ENCODE measurements around the gene PLTP.

The PLTP gene

DNA sequence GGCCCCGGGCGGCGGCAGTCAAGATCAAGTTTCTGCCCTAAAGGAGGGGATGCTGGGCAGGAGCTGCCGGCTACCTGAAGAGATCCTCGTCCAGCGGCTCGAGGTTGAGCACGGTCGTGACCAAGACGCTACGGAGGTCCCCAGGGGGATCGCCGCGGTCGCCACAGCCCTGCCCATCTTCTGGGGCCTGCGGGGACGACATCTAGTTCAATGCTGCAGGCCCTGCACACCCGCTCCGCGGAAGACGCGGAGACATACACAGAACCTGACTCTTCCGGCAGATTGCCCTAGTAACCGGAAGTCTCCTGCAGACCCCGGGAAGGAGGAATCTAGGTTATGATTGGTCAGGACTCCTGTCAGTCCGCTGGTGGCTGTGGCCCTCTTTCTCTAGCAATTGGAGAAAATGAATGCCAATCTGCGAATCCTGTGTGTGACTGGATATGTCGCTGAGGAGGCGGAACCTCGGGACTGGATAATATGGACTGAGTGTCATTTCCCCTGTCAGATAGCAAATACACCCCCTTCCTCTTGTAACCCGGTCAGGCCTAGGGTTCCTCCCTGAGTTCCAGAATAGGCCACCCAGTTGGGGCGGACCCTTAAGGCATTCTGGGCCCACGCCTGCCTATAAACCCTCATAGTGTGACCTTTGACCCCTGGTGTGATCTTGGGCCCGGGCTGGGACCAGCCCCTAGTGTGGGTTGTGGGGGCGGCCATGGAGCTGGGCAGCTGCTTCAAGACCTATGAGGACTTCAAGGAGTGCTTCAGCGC is 54.7 kb downstream of the PLTP start, which contains the start of the genes ACOT8 and ZSWIM3:
TSS of gene ACOT8 (minus strand) at position 279 of the 768 bp plus-strand sequence. CDS start at position 202, 77 bp downstream.
TSS of gene ZSWIM3 (plus strand) at position 501 of the 768 bp plus-strand sequence. CDS start at position 713, 212 bp downstream.
- H3K27me3 ChIP-seq (ENCODE audit: control insufficient read depth, insufficient read depth, low read length), result no peaks in the 10 kb centered on the region
- H3K9me3 ChIP-seq (replicated peaks; ENCODE audit: low read length), result no peaks in the 10 kb centered on the region
- peaks cover 19% of the 10 kb centered on the region for H3K4me1 ChIP-seq (ENCODE audit: control insufficient read depth, insufficient read depth, low read length)
- peak within 1 kb of the TSS; percentile 93 for H3K4me3 ChIP-seq (ENCODE audit: low read length)
- H3K4me2 ChIP-seq (ENCODE audit: low read length), result peak within 1 kb of the TSS; percentile 98
- peak within 1 kb of the TSS; percentile 89 for H3K9ac ChIP-seq (ENCODE audit: low read depth, low read length)
- H3K36me3 ChIP-seq (ENCODE audit: insufficient read depth, low read length), result peaks cover 8% of the 10 kb centered on the region

DNA sequence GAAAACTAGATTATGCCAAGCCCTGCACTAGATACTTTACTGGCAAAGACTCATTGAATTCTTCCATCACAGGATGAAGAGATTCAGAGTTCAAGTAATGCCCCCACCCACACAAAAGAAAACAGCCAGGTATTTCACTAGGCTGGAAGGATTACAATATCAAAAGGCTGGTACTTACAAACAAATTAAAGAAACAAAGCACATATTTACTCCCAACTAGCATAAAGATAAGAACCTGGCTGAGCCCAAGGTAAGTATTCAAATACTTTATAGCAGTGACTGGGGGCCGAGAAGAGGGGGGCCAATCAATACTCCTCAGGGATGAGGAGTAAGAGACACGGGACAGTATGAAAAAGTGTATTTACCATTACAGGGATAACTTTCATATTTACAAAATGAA is 58.5 kb downstream of the PLTP start:
- no peaks in the 10 kb centered on the region for H3K27me3 ChIP-seq (ENCODE audit: control insufficient read depth, insufficient read depth, low read length)
- no peak overlapping the region for H3K9ac ChIP-seq (ENCODE audit: low read depth, low read length)
- H3K4me3 ChIP-seq (ENCODE audit: low read length), result no peak overlapping the region
- peaks cover 19% of the 10 kb centered on the region for H3K4me1 ChIP-seq (ENCODE audit: control insufficient read depth, insufficient read depth, low read length)
- H3K9me3 ChIP-seq (replicated peaks; ENCODE audit: low read length), result no peaks in the 10 kb centered on the region
- H3K36me3 ChIP-seq (ENCODE audit: insufficient read depth, low read length), result peaks cover 18% of the 10 kb centered on the region
- H3K4me2 ChIP-seq (ENCODE audit: low read length), result no peak overlapping the region

DNA sequence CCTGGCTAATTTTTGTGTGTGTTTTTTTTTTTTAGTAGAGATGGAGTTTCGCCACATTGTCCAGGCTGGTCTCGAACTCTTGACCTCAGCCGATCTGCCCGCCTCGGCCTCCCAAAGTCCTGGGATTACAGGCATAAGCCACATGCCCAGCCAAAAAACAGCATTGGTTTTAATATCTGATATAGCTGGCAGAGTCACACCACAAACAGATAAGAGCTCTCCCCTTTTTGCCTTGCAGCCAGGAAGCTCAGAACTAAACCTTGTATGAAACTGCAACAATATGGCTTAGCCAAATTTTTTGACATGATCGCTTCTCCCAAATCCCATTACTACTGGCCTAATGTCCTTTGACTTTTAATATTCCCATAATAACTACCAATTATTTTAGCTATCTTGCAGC is 59.6 kb downstream of the PLTP start:
- Histone ChIP-seq H3K9me3 (replicated peaks; ENCODE audit: low read length) (no peaks in the 10 kb centered on the region), H3K36me3 (ENCODE audit: insufficient read depth, low read length) (peaks cover 23% of the 10 kb centered on the region), H3K9ac (ENCODE audit: low read depth, low read length) (no peak overlapping the region), H3K27me3 (ENCODE audit: control insufficient read depth, insufficient read depth, low read length) (no peaks in the 10 kb centered on the region), H3K4me2 (ENCODE audit: low read length) (no peak overlapping the region), H3K4me1 (ENCODE audit: control insufficient read depth, insufficient read depth, low read length) (peaks cover 12% of the 10 kb centered on the region), H3K4me3 (ENCODE audit: low read length) (no peak overlapping the region)

DNA sequence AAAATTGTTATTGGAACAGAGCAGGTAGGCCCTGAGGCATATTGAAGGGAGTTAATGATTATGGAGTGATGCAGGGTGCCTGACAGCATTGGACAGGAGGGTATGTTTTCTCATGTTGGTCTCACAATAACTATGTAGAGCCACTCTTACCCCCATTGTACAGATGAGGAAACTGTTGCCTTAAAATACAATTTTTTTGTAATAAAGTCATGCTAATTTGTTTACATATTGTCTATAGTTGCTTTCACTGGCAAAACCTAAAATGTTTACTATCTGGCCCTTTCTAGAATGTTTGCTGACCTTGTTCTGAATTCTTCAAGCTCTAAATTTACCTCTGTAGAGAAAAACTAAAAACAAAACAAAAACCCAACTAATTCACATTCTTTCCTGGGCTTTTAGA is 60.5 kb downstream of the PLTP start:
- H3K4me3 ChIP-seq (ENCODE audit: low read length), result no peak overlapping the region
- no peaks in the 10 kb centered on the region for H3K27me3 ChIP-seq (ENCODE audit: control insufficient read depth, insufficient read depth, low read length)
- no peak overlapping the region for H3K9ac ChIP-seq (ENCODE audit: low read depth, low read length)
- H3K36me3 ChIP-seq (ENCODE audit: insufficient read depth, low read length), result peaks cover 24% of the 10 kb centered on the region
- no peaks in the 10 kb centered on the region for H3K9me3 ChIP-seq (replicated peaks; ENCODE audit: low read length)
- H3K4me2 ChIP-seq (ENCODE audit: low read length), result no peak overlapping the region
- peaks cover 9% of the 10 kb centered on the region for H3K4me1 ChIP-seq (ENCODE audit: control insufficient read depth, insufficient read depth, low read length)

DNA sequence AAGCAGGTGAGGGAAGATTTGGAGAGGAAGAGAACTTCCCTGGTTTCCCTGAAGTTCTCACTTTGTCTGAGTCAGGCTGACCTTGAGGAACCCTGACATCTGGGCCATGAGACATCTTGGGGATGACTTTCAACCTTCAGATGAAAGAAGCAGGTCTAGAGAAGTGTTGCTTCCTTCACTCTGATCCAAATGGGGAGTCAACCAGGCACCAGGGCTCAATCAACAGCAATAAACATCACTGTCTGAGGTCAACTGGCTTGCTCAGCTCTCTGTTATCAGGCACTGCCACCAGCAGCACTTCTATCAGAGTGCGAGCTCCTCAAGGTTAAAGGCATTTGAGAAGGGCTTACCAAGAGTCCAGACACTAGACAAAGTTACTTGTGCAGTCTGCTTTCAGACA is 61.0 kb downstream of the PLTP start:
- no peaks in the 10 kb centered on the region for H3K27me3 ChIP-seq (ENCODE audit: control insufficient read depth, insufficient read depth, low read length)
- H3K4me2 ChIP-seq (ENCODE audit: low read length), result no peak overlapping the region
- no peak overlapping the region for H3K4me3 ChIP-seq (ENCODE audit: low read length)
- no peak overlapping the region for H3K9ac ChIP-seq (ENCODE audit: low read depth, low read length)
- peaks cover 3% of the 10 kb centered on the region for H3K4me1 ChIP-seq (ENCODE audit: control insufficient read depth, insufficient read depth, low read length)
- H3K36me3 ChIP-seq (ENCODE audit: insufficient read depth, low read length), result peaks cover 29% of the 10 kb centered on the region
- H3K9me3 ChIP-seq (replicated peaks; ENCODE audit: low read length), result no peaks in the 10 kb centered on the region

DNA sequence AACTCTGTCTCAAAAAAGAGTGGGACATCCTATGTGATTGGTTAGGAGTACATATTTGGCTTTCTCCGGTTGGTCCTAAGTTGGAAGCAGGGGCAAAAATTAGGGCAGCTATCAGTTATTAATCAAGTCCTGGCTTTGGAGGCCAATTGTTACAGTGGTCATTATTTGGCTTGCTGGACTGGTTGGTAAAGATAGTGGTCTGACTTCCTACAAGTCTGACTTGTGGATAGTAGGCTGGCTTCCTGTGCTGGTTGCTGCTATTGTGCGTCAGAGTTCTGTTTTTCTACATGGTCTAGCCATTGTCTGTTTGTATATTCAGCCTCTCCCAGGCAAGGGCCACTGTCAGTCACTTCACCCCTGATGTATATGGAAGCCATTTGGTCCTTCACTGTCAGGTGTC is 61.7 kb downstream of the PLTP start:
- Histone ChIP-seq H3K4me3 (ENCODE audit: low read length) (no peak overlapping the region), H3K9me3 (replicated peaks; ENCODE audit: low read length) (no peaks in the 10 kb centered on the region), H3K4me1 (ENCODE audit: control insufficient read depth, insufficient read depth, low read length) (no peaks in the 10 kb centered on the region), H3K36me3 (ENCODE audit: insufficient read depth, low read length) (peaks cover 36% of the 10 kb centered on the region), H3K9ac (ENCODE audit: low read depth, low read length) (no peak overlapping the region), H3K27me3 (ENCODE audit: control insufficient read depth, insufficient read depth, low read length) (no peaks in the 10 kb centered on the region), H3K4me2 (ENCODE audit: low read length) (no peak overlapping the region)

DNA sequence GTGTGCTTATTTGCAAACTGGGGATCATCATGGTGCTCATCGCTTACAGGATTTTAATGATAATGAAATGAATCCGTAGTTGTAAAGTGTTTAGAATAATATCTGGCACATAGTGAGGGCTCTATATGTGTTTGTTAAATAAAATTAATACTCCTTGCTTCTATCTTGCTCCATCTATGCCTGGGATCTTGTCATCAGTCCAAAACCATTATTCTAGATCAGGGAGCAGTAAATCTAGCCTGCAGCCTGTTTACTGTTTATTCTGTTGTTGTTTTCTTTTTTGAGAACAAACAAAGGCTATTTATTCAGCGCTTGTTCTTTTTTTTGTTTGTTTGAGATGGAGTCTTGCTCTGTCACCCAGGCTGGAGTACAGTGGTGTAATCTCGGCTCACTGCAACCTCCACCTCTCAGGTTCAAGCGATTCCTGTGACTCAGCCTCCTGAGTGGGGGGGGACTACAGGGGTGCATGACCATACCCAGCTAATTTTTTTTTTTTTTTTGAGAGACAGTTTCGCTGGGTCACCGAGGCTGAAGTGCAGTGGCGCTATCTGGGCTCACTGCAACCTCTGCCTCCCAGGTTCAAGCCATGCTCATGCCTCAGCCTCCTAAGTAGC is 62.9 kb downstream of the PLTP start:
- H3K4me2 ChIP-seq (ENCODE audit: low read length), result no peak overlapping the region
- H3K4me3 ChIP-seq (ENCODE audit: low read length), result no peak overlapping the region
- H3K27me3 ChIP-seq (ENCODE audit: control insufficient read depth, insufficient read depth, low read length), result no peaks in the 10 kb centered on the region
- H3K36me3 ChIP-seq (ENCODE audit: insufficient read depth, low read length), result peaks cover 38% of the 10 kb centered on the region
- no peaks in the 10 kb centered on the region for H3K4me1 ChIP-seq (ENCODE audit: control insufficient read depth, insufficient read depth, low read length)
- H3K9ac ChIP-seq (ENCODE audit: low read depth, low read length), result no peak overlapping the region
- no peaks in the 10 kb centered on the region for H3K9me3 ChIP-seq (replicated peaks; ENCODE audit: low read length)
